Thoracic aorta (tissue), 2 donors: ENCODE results near the gene FKRP. TPM values are rescaled to one million over a fixed set of nuclear protein-coding genes. Genes with fewer than 3 reads are reported as not detected.

Source experiments
- ATAC-seq: fragments of 150-250 bp; one replicate; pipeline ENCODE4 v1.8.0; 2017; ENCODE audit warnings: low read depth; ENCODE audit not compliant: insufficient number of reproducible peaks, low FRiP score
- DNase-seq: peaks from one replicate; pipeline ENCODE4 v3.0.0-alpha.2; 2020; ENCODE audit warnings: low spot score
- H3K27ac ChIP-seq, 2 donors: fragments of 200-600 bp; sonication (generic); 1 replicate in 1 of 2; 2 replicates in 1 of 2; pipeline ENCODE4 v1.5.1; 2016; ENCODE audit warnings: mild to moderate bottlenecking in 2 of 2, moderate library complexity in 2 of 2
- H3K27me3 ChIP-seq: fragments of 200-600 bp; sonication (generic); replicated peaks from 2 replicates; pipeline ENCODE4 v1.6.0; 2016; ENCODE audit warnings: mild to moderate bottlenecking; ENCODE audit not compliant: insufficient read depth
- H3K36me3 ChIP-seq: fragments of 200-600 bp; sonication (generic); one replicate; pipeline ENCODE4 v1.5.1; 2016
- H3K4me1 ChIP-seq, 2 donors: fragments of 200-600 bp; sonication (generic); 1 replicate in 1 of 2; 2 replicates in 1 of 2; pipeline versions ENCODE4 v1.5.1 to v1.6.0; 2016; ENCODE audit warnings: low read depth in 2 of 2, mild to moderate bottlenecking in 1 of 2; ENCODE audit not compliant: control insufficient read depth in 1 of 2
- H3K4me3 ChIP-seq: fragments of 200-600 bp; sonication (generic); 2 replicates; pipeline ENCODE4 v1.5.1; 2016; ENCODE audit warnings: mild to moderate bottlenecking
- H3K9me3 ChIP-seq: fragments of 200-600 bp; sonication (generic); 2 replicates; pipeline ENCODE4 v1.5.1; 2016
- total RNA-seq, 2 donors: library from RNA; depleted of rRNA; stranded (reverse); fragments of >200 nt; gene quantifications; one replicate each; pipeline versions ENCODE4 v1.1.0 to v1.2.3, GENCODE V29; 2016
- TF ChIP-seq, protein P1 (sequence below): fragments of 200-600 bp; sonication (generic); IDR thresholded peaks from one replicate; pipeline ENCODE4 v1.5.1; 2019; ENCODE audit warnings: antibody characterized with exemption

Gene FKRP
- total RNA-seq, 2 donors from 2014 or later, result 20.6 to 99.2 TPM

DNA sequence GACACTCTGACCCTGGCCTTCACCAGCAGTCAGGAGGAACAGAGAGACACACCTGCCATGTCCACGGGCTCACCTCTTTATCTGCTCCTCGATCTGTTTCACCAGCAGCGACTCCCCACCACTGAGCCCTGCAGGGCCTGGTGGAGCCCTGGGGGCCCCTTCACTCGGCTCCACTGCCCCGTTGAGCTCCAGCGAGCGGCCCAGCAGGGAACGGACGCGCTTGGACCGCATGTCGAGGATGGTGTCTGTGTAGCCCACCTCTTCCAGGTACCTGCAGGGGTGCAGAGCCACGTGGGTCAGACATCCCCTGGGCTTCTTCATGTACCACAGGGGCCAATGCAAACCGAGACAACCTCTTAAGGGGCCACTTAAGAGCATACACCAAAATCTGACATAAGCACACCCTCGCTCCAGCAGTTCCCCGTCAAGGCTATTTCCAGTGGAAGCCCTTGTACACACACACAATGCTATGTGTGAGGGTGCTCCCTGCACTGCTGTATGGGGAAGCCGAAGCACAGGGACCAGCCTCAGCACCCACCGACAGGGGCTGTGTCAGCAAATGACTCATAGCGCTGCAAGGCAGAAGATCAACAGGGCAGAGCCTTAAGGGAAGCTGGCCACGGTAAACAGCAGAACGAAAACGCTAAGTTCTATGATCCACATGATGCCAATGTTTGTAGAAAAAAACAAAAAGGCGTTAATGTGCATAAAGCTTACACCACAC, 12.7 kb upstream of the FKRP start:
- peaks cover 44% of the 10 kb centered on the region for H3K36me3 ChIP-seq
- no peaks in the 10 kb centered on the region for H3K9me3 ChIP-seq
- no peaks in the 10 kb centered on the region for H3K27me3 ChIP-seq
- DNase-seq, result no peak
- no peak for ATAC-seq
- TF ChIP-seq, protein P1, sequence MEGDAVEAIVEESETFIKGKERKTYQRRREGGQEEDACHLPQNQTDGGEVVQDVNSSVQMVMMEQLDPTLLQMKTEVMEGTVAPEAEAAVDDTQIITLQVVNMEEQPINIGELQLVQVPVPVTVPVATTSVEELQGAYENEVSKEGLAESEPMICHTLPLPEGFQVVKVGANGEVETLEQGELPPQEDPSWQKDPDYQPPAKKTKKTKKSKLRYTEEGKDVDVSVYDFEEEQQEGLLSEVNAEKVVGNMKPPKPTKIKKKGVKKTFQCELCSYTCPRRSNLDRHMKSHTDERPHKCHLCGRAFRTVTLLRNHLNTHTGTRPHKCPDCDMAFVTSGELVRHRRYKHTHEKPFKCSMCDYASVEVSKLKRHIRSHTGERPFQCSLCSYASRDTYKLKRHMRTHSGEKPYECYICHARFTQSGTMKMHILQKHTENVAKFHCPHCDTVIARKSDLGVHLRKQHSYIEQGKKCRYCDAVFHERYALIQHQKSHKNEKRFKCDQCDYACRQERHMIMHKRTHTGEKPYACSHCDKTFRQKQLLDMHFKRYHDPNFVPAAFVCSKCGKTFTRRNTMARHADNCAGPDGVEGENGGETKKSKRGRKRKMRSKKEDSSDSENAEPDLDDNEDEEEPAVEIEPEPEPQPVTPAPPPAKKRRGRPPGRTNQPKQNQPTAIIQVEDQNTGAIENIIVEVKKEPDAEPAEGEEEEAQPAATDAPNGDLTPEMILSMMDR, result no peak
- peak overlapping the region in 1 of 2 donors; percentile 25 for H3K27ac ChIP-seq
- H3K4me3 ChIP-seq, result no peak overlapping the region
- peaks cover 0 to 22% of the 10 kb centered on the region in 2 donors for H3K4me1 ChIP-seq

DNA sequence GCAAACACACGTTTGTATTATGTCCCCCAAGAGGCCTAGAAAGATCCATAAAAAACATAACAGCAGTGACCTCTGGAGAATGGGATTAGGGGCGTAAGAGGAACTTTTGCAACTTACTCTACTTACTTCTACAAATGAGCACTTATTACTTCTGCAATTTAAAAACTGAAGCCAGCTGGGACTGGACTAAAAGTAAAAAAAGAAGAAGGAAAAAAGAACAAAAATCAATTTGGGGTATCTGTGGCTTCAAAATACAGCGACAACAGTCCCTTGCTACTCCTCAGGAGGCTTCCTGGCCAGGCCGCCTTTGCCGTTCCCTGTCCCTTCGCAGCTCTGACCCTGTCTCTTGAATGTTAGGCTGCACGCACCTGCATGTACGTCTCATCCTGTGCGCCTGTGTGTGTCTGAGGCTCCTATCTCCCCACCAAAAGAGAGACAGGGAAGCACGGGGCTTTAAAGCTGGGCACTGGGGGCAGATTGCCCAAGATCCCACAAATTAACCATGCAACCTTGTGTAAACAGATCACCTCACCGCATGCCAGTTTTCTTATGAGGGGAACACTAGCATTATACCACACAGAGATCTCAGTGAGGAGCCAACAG, 12.1 kb upstream of the FKRP start:
- H3K4me1 ChIP-seq, result peaks cover 0 to 28% of the 10 kb centered on the region in 2 donors
- TF ChIP-seq, protein P1, result no peak
- no peak overlapping the region for H3K4me3 ChIP-seq
- DNase-seq, result no peak
- peak overlapping the region in 1 of 2 donors; percentile 25 for H3K27ac ChIP-seq
- ATAC-seq, result no peak
- H3K36me3 ChIP-seq, result peaks cover 39% of the 10 kb centered on the region
- no peaks in the 10 kb centered on the region for H3K27me3 ChIP-seq
- H3K9me3 ChIP-seq, result no peaks in the 10 kb centered on the region

DNA sequence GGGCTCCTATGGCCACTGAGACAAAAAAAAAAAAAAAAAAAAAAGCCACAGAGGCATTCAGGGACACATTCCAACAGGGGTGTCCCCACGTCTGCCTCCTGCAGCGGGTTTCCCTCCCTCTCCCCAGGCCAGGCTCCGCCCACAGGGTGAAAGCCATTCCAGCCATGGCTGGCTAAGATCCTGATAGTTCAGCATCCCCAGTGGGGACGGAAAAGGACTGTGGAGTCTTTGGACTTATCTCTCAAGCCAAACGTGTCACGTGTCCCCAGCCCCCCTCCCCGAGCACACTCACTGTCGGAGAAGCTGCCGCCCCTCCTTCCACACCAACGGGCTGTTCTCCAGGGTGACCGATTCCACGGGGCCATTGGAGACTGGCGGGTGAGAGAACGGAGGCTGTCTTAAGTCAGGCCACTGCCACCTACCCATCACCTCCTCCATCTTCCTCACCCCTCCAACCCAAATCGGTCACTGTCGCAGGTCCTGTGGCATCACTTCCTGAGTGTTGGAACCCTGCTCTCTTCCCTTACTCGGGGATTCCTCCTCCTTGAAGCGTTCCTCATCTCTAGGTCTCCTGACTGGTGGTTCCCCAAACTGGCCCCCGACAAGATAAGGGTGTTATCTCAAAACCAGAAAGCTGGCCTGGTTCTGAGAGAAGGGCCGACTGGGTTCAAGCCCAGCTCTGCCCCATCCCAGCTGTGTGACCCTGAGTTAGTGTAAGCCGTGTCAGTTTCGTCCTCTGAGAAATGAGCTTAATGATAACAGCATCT, 9.1 kb upstream of the FKRP start:
- peak; percentile 51 for ATAC-seq
- no peak for DNase-seq
- TF ChIP-seq, protein P1, result no peak
- Histone ChIP-seq H3K36me3 (peaks cover 20% of the 10 kb centered on the region), H3K27ac (peak overlapping the region in 1 of 2 donors; percentile 47), H3K4me1 (peaks cover 6 to 51% of the 10 kb centered on the region in 2 donors), H3K9me3 (no peaks in the 10 kb centered on the region), H3K27me3 (no peaks in the 10 kb centered on the region), H3K4me3 (no peak overlapping the region)

DNA sequence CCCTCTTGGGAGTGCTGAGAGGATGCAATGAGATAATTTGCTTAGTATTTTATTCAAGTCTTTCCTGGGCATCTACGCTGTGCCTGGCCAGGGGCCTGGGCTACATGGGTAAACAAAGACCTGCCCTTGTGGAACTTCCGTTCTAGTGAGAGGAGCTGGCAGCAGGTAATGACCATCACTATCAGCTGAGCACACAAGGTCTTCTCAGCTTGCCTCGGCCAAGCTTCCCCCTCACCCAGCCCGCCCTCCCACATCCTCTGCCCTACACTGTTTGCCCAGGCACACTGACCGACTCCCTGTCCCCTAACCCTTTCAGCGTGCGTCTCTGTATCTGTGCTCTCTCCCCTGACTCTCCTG, 8.6 kb upstream of the FKRP start:
- peaks cover 6 to 51% of the 10 kb centered on the region in 2 donors for H3K4me1 ChIP-seq
- DNase-seq (no peak), ATAC-seq (no peak)
- H3K4me3 ChIP-seq, result no peak overlapping the region
- H3K9me3 ChIP-seq, result no peaks in the 10 kb centered on the region
- H3K27me3 ChIP-seq, result no peaks in the 10 kb centered on the region
- TF ChIP-seq, protein P1, result no peak
- H3K36me3 ChIP-seq, result peaks cover 20% of the 10 kb centered on the region
- no peak overlapping the region for H3K27ac ChIP-seq

DNA sequence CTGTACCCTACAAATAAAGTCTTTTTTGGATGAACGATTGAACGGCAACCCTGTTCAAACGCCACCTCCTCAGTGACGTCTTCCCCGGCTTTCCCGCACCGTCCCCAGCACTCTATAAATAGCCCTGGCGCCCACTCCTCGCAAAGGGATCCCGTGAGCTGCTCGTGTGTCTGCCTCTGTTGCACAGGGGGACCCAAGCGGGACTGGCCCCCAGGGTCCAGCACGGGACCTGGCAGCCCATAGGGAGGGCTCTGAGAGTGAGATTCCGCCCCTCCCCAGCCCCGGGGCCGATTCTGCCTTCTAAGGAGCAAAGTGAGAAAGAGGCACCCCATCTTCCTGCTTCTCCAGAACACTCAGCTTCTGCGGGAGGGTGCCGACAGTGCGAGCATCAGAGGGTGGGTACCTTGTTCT, 8.1 kb upstream of the FKRP start:
- TF ChIP-seq, protein P1, result no peak
- DNase-seq (no peak), ATAC-seq (no peak)
- H3K27me3 ChIP-seq, result no peaks in the 10 kb centered on the region
- H3K4me3 ChIP-seq, result no peak overlapping the region
- H3K9me3 ChIP-seq, result no peaks in the 10 kb centered on the region
- no peak overlapping the region for H3K27ac ChIP-seq
- H3K36me3 ChIP-seq, result peaks cover 17% of the 10 kb centered on the region
- H3K4me1 ChIP-seq, result peaks cover 6 to 51% of the 10 kb centered on the region in 2 donors
